Jurkat, Clone E6-1 (cell line): ENCODE data around the gene TUBB4A. TPM values are rescaled to one million over a fixed set of nuclear protein-coding genes. Genes with fewer than 3 reads are reported as not detected.
"Not testable (repeated sequence)": the region's sequence is repeated elsewhere in the genome, so short reads cannot be mapped to it uniquely, and the experiment has no call there.

Experiments
- DNase-seq: peaks from one replicate; pipeline ENCODE4 v3.0.0-alpha.2; 2011; ENCODE audit warnings: low read depth, low spot score
- H3K4me3 ChIP-seq: 2 replicates; pipeline ENCODE4 v1.5.1; 2011; ENCODE audit warnings: mild to moderate bottlenecking, low read length, control low read depth, moderate library complexity
- polyA plus RNA-seq: library from polyadenylated mRNA; unstranded; fragments of >200 nt; gene quantifications from one replicate; pipeline ENCODE4 v1.2.1, GENCODE V29; 2012; ENCODE audit warnings: missing spikeins; ENCODE audit not compliant: insufficient read length, insufficient read depth

Gene TUBB4A
- 49.6 TPM for polyA plus RNA-seq

DNA sequence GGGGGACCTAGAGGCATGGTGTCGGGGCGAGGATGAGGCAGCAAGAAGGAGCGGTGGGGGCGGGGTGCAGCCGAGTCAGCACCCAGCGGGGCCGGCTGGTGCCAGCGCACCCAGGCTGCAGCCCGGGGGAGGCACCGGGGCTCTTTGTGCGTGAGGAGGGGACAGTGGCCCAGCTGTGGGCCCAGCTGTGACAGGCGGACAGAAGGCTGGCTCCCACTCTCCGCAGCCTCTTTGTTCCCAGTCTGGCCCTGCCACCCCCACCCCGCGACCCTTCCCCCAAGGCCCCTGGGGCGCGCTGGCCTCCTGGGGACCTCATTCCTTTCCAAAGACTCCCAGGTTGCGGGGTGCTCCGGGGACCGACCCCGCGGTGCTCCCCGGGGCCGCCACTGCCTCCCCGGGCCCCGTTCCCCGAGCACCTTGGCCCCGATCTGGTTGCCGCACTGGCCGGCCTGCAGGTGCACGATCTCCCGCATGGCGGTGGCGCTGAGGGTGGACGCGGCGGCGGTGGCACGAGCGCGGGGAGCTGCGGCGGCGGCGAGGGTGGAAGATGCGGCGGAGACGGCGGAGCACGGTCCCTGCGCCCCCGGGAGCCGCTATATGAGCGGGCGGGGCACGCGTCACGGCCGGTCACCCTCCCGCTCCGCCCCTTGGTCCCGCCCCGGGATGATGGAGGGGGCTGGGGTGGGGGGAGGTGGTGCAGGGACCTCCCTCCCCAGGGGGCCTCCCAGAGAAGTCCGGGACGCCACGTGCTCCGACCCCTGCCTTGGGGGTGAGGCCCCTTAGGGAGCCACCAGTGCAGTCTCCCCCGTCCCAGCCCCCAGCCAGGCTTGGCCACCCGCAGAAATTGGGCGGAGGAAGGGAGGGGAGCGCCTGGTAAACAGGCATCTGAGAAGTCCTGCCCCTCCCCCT is at the start of gene TUBB4A:
TSS of gene TUBB4A (minus strand) at position 570 of the 909 bp plus-strand sequence. CDS start at position 473, 97 bp downstream.
- DNase-seq: no peak
- H3K4me3 ChIP-seq: peak within 1 kb of the TSS; percentile 48

DNA sequence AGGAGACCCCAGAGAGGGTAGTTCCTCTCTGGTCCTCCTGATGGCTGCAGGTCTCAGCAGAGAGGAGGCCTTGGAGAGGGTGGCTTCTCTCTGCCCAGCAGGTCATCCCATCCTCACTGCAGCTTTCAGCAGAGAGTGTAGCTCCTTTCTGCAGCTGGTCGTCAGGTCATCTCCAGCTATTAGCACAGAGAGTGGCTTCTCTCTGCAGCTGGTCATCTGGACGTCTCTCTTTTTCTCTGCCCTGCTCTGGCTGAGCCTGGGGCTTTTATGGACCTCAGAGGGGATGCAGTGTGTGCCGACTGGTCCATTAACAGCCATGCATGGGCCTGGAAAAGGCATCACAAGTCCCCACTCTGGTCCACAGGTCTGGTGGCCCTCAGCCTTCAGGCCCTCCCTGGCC is 49.0 kb upstream of the TUBB4A start:
- DNase-seq: no peak
- no peak overlapping the region for H3K4me3 ChIP-seq

DNA sequence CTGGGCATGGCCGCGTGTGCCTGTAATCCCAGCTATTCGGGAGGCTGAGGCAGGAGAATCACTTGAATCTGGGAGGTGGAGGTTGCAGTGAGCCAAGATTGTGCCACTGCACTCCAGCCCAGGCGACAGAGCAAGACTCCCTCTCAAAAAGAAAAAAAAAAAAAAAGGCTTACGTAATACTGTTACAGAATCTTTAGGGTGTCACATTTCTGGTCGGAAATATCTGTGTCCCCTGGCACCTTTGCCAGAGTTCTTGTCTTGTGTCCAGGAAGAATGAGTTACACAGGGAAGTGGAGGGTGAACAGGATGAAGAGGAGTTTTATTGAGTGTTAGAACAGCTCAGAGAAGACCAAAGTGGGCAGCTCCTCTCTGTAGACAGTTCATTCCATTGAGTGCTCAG is 48.6 kb upstream of the TUBB4A start:
- not testable (repeated sequence) for DNase-seq, H3K4me3 ChIP-seq

DNA sequence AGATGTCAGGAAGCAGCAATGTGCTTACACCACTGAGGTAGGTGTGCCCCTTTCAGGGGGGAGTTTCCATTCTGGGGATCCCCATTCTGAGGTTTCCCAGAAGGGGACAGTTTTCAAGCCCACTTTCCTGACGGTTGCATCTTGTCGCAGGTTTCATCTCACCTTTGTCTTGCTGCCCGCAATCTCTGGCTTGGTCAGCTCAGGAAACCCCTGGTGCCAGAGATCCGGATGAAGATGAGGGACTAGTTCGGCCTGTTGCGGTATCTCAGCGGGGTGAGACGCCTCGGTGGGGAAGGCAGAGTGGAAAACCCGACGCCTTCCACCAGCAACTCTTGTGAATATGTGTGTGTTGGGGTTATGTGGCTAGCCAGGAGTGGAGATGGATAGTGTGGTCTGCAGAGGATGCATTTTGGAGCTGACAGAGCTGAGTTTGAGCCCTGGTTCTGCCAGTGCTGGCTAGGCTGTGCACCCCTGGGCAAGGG is 41.8 kb upstream of the TUBB4A start:
- no peak for DNase-seq

DNA sequence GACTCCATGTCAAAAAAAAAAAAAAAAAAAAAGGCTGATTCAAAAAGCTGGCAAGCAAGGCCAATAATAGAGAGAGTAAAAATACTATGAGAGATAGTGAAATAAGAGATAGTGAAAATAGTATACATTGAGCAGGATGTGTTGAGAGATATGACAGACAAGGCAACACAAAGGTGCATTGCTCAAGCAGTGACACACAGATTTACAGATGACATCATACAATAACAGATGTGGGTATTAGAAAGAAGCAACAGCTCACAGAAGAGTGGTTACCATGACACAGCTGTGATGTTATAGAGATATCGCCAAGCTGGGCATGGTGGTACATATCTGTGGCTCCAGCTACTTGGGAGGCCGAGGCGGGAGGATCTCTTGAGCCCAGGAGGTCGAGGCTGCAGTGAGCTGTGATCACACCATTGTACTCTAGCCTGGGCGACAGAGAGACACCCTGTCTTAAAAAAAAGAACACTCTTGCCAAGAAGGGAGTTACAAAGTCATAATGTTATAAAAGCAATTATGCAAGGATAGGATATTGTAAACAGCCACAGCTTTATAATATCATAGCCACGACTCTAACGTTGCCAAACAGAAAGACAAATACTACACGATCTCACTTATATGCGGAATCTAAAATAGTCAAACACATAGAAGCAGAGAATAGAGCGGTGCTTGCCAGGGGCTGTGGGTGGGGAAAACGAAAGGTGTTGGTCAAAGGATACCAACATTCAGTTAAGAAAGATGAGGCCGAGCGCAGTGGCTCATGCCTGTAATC is 39.0 kb upstream of the TUBB4A start:
- DNase-seq: no peak
- H3K4me3 ChIP-seq: no peak overlapping the region

More for the DNA sequence above, 41.8 kb upstream of the TUBB4A start:
- no peak overlapping the region for H3K4me3 ChIP-seq

DNA sequence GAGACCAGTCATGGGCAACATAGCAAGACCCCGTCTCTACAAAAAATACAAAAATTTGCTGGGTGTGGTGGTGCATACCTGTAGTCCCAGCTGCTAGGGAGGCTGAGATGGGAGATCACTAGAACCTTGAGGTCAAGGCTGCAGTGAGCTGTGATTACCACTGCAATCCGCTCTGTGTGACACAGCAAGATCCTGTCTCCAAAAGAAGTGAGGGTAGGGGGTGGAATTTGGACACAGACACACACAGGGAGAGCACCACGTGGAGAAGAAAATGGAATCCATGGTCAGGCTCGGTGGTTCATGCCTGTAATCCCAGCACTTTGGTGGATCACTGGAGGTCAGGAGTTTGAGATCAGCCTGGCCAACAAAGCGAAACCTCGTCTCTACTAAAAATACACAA is 37.4 kb upstream of the TUBB4A start:
- DNase-seq: no peak
- H3K4me3 ChIP-seq: no peak overlapping the region

DNA sequence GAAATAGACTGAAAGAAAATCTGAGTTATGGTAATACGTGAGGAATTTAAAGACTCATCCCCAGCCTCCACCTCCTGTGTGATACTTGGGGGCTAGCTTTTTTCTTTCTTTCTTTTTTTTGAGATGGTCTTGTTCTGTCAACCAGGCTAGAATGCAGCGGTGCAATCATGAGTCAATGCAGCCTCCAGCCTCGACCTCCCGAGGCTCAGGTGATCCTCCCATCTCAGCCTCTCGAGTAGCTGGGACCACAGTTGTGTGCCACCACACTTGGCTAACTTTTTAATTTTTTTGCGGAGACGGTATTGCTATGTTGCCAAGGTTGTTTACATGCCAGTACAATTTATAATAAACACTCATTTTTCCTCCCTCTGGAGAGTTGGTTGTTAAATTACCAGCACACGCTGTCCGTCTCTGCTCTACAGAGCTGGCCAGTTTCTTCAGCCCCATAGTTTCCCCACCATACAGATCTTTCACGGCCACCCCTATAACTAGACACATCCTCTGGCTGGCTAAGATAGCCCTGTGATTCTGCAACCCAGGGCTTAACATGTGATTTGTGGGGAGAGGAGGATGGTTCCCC is 33.5 kb upstream of the TUBB4A start:
- DNase-seq: no peak
- no peak overlapping the region for H3K4me3 ChIP-seq

DNA sequence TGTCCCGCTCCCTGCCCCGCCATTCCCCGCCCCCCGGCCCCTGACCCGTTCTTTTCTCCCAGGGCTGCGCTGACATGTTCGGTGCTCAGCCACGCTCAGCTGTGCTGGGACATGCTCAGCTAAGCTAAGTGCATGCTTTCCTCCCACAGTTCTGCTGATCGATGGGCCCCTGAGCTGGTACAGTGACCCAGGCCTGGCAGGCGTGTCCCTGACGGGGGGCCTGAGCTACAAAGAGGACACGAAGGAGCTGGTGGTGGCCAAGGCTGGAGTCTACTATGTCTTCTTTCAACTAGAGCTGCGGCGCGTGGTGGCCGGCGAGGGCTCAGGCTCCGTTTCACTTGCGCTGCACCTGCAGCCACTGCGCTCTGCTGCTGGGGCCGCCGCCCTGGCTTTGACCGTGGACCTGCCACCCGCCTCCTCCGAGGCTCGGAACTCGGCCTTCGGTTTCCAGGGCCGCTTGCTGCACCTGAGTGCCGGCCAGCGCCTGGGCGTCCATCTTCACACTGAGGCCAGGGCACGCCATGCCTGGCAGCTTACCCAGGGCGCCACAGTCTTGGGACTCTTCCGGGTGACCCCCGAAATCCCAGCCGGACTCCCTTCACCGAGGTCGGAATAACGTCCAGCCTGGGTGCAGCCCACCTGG is 32.5 kb upstream of the TUBB4A start:
- DNase-seq: no peak
- H3K4me3 ChIP-seq: no peak overlapping the region

DNA sequence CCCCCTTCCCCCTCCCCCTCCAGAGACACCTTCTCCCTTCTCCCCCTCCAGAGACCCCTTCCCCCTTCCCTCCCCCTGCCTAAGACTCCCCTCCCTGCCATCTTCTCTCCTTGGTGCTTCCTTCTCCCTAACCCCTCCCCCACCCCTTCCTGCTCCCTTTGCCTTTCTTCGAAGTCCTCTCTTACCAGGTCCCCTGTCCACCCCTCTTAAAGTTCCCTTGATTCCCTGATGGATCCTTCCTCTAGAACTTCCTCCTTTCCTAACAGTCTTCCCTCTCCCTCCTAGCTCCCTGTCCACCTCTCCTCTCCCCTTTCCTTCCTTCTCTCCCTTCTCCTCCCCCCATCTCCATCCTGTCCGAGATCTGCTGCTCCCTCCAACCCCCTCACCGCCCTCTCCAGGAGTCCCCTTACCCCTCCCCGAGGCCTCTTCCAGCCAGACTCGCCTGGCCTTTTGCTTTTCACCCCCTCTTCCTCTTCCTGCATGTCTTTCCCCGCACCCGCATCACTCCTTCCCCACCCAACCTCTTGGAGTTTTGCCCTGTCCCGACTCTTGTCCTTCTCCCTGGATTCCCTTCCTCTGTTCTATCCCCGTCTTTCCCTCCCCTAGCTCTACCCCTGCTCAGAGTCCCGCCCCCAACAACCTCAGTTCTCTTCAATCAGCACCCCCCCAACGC is 31.8 kb upstream of the TUBB4A start:
- H3K4me3 ChIP-seq: no peak overlapping the region
- DNase-seq: no peak

DNA sequence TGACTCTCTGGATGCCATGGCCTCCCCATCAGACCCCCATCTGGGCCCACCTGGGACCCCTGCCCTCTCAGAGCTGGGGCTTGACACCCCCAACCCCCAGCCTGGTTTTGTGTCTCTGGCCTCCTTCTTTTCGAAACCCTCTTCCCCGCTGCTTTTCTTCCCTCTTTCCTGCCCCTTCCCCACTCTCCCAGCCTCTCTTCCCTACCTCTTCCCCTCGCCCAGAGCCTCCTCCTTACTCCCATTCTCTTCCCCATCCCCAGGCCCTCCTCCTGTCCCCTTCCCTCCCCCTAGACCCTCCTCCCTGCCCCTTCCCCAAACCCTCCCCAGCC is 30.9 kb upstream of the TUBB4A start:
- no peak for DNase-seq
- H3K4me3 ChIP-seq: no peak overlapping the region

DNA sequence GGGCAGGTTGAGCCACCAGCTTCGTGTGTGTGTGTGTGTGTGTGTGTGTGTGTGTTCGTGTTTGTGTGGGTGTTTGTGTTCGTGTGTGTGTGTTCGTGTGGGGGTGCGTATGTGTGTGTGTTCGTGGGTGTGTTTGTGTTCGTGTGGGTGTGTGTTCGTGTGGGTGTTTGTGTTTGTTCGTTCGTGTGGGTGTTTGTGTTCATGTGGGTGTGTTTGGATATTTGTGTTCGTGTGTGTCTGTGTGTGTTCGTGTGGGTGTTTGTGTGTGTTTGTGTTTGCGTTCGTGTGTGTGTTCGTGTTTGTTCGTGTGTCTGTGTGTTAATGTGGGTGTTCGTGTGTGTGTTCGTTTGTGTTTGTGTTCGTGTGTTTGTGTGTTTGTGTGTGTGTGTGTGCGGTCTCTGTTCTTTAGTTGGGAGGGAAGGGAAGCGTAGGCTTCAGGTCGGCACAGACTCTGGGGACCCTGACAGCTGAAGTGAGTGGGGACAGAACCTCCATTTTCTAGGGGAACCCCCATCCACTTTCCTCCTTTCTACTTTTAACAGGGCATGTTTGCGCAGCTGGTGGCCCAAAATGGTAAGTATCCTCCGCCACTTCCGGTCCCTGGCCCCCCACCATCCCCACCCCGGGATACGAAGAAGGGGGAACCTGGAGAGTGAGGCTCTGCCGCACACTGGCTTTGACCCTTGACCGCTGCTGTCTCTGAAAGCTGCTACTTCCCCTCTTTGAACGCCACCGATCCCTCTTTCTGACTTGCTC is 30.3 kb upstream of the TUBB4A start:
- no peak for DNase-seq

DNA sequence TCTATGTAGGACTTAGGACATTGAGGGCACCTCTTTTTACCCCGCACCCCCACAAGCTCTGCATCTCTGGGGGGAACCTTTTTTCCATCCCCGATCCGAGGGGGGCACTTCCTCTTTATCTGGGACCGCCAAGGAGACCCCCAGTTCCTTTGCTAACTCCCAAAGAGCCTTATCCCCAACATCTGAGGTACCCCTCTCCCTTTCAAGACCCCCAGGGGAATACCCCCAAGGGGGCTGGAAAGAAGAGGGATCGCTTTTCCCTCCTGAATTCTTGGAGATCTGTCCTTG is 29.8 kb upstream of the TUBB4A start:
- DNase-seq: no peak
- H3K4me3 ChIP-seq: no peak overlapping the region

More for the DNA sequence above, 30.3 kb upstream of the TUBB4A start:
- no peak overlapping the region for H3K4me3 ChIP-seq

DNA sequence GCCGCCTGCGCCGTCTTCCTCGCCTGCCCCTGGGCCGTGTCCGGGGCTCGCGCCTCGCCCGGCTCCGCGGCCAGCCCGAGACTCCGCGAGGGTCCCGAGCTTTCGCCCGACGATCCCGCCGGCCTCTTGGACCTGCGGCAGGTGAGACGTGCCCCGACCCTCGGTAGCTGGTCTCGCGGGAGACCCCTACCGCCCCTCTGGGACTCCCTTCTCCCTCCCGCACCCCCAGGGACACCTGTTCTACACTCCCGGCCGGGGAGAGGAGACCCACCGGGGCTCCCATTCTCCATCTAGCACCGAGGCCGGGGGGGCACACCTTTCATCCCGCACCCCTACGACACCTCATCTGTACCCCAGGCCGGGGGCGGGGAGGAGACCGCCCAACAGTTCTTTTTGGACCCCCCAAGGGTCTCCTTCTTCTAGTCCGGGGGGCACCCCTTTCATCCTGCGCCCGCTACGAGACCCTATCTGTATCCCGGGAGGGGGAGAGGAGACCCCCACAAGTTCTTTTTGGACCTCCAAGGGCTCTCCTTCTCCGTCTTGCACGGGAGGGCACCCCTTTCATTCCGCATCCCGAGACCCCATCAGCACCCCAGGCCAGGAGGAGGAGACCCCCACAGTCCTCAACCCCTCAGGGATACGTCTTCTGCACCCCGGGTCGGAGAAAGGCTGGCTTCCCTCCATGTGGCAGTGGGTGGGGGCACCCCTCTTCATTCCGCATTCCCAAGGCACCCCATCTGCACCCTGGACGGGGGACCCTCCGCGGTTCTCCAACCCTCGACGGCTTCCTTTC is 29.2 kb upstream of the TUBB4A start:
- peak overlapping the region; percentile 67 for H3K4me3 ChIP-seq
- DNase-seq: no peak

DNA sequence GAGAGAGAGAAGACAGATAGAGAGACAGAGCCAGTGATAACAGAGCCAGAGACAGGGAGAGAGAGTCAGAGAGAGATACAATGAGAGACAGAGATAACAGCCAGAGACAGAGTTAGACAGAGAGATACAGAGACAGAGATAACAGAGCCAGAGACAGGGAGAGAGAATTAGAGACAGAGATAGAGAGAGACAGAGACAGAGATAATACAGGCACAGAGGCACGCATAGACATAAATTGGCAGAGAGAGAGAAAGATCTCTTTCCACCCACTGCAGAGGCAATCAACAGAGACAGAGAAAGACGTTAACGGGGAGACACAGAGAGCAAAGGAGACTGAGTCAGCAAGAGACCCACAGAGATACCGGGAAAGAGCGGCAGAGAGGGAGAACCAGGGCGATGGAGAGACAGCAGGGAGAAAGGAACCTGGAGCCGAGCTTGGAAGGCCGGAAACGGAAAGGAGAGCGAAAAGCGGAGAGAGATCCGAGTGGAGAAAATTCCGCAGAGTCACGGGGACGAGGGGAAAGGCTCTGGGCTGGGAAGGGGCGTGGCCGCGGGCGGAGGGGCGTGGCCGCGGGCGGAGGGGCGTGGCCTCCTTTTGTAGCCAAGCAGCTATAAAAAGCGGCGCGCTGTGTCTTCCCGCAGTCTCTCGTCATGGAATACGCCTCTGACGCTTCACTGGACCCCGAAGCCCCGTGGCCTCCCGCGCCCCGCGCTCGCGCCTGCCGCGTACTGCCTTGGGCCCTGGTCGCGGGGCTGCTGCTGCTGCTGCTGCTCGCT is 28.5 kb upstream of the TUBB4A start, which contains the start of gene TNFSF9:
TSS of gene TNFSF9 (plus strand) at position 641 of the 777 bp plus-strand sequence. CDS start at position 652, 11 bp downstream.
- H3K4me3 ChIP-seq: peak within 1 kb of the TSS; percentile 67
- DNase-seq: peak; percentile 68

DNA sequence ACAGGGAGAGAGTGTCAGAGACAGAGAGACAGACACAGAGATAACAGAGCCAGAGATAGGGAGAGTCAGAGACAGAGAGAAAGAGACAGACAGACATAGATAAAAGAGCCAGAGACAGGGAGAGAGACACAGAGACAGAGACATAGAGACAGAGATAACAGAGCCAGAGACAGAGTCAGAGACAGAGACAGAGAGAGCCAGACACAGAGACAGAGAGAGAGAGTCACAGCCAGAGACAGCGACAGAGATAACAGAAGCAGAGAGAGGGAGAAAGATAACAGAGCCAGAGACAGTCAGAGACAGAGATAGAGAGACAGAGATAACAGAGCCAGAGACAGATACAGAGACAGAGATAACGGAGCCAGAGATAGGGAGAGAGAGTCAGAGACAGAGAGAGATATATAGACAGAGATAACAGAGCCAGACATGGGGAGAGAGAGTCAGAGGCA is 27.9 kb upstream of the TUBB4A start:
- no peak for DNase-seq
- no peak overlapping the region; the same call in 1 of the 2 replicates for H3K4me3 ChIP-seq

DNA sequence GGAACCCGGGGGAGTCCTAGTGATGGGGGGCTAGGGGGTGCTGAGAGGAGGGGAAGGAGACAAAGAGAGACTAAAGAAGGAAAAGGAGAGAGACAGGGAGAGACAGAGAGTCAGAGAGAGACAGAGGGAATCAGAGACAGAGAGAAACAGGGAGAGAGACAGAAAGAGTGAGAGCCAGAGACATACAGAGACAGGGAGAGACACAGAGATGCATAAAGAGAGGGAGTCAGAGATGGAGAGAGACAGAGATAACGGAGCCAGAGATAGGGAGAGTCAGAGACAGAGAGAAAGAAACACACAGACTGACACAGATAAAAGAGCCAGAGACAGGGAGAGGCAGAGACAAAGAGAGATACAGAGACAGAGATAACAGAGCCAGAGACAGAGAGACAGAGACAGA is 27.2 kb upstream of the TUBB4A start:
- no peak for DNase-seq
- H3K4me3 ChIP-seq: no peak overlapping the region
